ENCODE results near the gene IQCK.
A peak's percentile ranks its signal among the peaks of the same experiment; 100 is the strongest.
"Not testable (repeated sequence)": the region's sequence is repeated elsewhere in the genome, so short reads cannot be mapped to it uniquely, and the experiment has no call there.

Gene IQCK

DNA sequence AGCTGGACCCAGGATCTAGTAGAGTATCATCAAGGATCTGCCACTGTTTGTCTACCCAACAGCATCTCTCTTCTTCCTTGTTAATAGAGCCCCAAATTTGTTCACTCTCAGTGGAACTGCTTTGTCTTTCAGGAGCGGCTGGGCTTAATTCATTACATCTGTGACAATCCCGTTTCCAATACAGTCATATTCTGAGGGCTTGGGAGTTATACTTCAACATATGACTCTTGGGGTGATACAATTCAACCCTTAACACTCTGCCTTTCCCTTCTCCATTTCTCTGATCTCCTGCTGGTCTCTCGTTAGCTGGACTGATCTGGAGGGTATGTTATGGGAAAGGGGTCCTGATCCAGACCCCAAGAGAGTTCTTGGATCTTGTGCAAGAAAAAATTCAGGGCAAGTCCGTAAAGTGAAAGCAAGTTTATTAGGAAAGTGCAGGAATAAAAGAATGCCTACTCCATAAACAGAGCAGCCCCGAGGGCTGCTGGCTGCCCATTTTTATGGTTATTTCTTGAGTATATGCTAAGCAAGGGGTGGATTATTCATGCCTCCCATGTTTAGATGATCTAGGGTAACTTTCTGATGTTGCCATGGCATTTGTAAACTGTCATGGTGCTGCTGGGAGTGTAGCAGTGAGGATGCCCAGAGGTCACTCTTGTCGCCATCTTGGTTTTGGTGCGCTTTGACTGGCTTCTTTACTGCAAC is 42.4 kb downstream of the IQCK start:
- DNase-seq, result no peak

DNA sequence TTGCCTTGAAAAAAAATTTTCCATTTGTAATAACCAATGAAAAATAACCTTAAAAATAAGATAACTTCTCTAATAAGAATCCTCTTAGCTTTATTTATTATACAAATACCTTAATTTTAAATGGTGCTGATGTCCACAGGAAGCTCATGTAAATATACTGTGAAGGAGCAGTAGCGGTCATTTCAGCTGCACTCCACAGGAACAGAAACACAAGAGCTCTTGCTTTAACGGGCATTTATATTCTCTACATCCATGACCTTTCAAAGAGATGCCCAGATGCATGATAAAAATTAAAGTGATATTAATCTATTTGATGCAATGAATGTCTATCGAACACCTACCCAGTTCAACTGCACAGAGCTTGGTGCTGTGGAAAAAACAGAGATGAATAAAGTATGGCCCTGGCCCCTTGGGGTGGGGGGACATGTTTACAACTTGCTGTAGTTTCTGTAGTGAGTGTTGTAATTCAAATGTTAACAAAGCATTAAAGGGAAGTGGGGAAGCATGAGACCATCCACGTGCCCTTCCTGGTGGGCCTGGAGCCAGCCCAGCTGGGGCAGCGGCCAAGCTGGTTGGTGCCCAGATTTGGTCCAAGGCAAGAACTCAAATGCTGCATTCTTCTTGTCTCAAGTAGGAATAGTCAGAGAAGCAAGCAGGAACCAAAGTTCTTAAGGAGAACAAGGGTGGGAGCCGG is 47.9 kb downstream of the IQCK start:
- peak; percentile 57 for DNase-seq

- no peak for DNase-seq
These were observed 48.4 kb downstream of the IQCK start for GRCh38 chr16:19766554-19766884.

- no peak for DNase-seq
These were observed 48.9 kb downstream of the IQCK start for GRCh38 chr16:19766988-19767387.

DNA sequence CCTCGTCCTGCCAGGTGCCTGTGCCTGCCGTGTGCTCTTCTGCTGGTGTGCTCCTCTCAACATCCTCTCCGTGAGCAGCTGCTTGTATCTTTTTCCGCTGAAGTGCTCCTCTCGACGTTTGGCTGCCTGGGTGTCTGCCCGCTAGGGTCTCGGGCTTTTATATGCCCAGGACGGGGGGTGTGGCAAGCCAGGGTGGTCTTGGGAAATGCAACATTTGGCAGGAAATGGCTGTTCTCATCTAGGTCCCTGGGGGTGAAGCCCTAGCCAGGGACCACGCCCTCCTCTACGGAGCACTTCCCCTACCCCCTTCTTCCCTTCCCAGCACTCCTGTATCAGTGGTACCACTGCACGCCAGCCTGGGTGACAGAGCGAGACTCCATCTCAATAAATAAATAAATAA is 49.4 kb downstream of the IQCK start:
- no peak for DNase-seq

- no peak for DNase-seq
These were observed 51.2 kb downstream of the IQCK start for GRCh38 chr16:19769239-19769638.

- no peak for DNase-seq
These were observed 53.0 kb downstream of the IQCK start for GRCh38 chr16:19771040-19771439.

- no peak for DNase-seq
These were observed 53.7 kb downstream of the IQCK start for GRCh38 chr16:19771796-19772195.

DNA sequence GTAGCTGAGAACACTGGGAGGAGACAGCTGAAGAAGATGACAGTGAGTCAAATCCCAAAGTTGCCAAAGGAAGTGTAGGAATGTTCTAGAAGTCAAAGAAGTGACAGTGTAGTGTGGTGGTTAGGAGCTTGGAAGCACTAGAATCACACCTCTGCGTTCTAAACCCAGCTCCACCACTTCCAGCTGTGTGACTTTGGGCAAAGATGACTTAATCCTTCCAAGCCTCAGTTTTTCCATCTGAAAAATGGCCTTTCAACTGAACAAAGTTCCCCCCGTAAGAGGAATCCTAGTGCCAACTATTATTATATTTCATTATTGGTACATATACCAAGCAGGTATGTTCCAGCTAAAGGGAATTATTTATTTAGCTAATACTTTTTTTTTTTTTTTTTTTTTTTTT is 56.0 kb downstream of the IQCK start:
- DNase-seq, result no peak

GRCh38 chr16:19776147-19776546 is 58.1 kb downstream of the IQCK start:
- DNase-seq, result no peak

DNA sequence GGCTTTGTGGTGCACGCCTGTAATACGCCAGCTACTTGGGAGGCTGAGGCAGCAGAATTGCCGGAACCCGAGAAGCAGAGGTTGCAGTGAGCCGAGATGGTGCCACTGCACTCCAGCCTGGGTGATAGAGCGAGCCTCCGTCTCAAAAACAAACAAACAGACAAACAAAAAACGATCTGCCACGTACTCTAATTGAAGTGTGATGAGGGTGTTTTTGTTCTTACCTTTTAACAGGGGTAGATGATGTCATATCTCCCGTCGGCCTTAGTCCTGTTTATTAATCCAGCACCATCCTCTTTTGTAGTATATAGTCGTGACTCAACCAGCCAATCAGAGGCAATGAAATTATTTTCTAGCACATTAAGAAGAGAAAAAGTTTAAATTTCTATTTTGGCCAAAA is 58.5 kb downstream of the IQCK start:
- DNase-seq, result no peak

DNA sequence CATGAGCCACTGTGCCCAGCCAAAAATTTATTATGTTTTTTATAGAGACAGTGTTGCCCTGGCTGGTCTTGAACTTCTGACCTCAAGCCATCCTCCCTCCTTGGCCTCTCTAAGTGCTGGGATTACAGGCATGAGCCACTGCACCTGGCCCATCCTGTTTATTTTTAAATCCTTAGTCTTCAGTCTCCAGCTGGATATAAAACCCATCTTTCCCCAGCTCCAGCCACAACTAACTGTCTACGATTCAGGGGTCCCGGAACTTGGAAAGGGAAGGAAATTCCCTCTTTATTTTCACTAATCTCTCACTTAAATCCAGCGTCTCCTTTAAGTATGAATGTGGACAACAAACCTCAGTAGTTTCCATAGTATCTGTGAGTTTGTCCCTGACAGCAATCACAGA is 62.2 kb downstream of the IQCK start:
- DNase-seq, result no peak

DNA sequence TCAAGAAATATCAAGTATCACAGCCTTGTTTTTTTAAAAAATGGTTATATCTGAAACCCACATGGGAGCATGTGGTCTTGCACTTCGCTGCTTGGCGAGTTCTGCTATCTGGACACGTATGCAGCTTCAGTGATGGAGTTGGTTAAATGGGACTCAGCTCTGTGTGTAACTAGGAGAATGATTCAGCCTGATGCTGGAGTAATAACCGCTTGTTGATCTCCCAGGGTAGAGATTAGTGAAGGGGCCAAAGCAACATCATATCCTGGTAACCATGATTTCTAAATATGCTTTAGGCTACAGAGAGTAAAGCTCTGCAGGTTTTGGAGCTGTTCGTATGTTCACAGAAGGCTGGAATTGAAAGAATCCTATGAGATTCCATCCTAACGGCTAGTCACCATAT is 63.2 kb downstream of the IQCK start:
- DNase-seq, result no peak

GRCh38 chr16:19783363-19784182 is 65.5 kb downstream of the IQCK start:
- DNase-seq, result no peak

DNA sequence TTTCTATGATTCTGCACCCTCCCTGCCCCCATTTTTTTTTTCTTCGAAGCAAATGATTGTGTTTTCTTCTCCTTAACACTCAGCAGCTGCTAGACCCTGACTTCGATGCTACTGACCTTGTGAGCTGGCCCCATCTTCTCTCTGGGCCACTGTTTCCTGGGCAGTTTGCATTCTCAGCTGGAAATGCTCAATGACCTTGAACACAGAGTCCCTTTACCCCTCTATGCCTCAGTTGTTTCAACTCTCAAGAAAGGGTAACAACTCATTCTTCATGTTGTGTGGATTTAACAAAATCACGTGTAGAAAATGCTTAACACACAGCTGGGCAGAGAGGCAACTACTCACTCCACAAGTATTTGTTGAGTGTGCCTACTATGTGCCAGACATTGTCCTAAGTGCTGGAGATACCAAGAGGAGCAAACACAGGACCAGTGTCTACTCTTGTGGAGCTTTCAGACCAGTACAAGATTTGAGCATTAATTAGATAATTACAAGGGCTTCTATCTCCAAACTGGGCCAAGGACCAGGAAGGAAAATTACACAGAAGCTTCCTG is 66.2 kb downstream of the IQCK start:
- DNase-seq, result no peak

- no peak for DNase-seq
These were observed 67.0 kb downstream of the IQCK start for GRCh38 chr16:19785081-19785480.

DNA sequence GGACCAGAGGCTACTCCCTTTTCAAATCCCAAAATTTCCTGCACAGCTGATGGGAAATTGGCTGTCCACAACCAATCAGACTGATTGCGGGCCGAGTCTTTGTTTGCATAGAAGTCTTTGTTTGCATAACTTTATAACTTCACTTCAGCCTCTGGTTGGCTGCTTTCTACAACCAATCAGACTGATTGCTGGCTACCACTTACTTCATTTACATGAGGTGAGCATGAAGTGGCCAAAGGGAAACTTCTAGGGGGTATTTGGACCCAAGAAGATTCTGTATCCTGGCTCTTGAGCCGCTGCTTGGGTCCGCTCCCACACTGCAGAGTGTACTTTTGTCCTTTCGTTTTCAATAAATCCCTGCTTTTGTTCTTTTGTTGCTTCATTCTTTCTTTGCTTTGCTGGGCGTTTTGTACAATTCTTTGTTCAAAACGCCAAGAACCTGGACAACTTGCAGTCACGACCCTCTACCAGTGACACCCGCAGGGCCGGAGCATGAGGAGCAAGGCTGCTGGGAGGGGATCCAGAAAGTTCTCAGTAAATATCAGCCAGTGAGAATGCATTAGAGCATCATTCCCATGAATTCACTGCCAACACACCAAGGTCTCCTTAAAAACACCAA is 67.5 kb downstream of the IQCK start:
- DNase-seq, result no peak

- DNase-seq, result not testable (repeated sequence)
These were observed 83.3 kb downstream of the IQCK start for GRCh38 chr16:19801369-19801768.

DNA sequence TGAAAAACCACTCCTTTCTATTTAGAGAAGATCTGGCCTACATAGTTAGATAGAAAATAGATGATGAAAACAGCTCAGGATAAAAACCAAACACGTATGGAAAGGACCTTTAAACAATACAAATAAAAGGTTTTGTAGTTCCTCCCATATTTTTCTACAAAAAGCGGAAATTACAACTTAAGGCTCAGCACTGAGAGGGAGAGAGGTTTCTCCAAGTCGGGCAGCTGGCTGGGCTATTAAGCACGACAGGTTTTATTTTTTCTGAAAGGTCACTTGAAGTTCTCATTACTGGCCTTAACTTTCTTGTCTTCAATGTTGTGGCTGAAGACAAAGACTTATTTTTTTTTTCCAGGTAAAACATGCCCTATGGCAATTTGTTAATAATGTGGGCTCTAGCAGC is 83.8 kb downstream of the IQCK start:
- not testable (repeated sequence) for DNase-seq

- DNase-seq, result no peak
These were observed 84.5 kb downstream of the IQCK start for GRCh38 chr16:19802612-19803011.

GRCh38 chr16:19804538-19805323 is 86.7 kb downstream of the IQCK start:
- DNase-seq, result peak; percentile 43

DNA sequence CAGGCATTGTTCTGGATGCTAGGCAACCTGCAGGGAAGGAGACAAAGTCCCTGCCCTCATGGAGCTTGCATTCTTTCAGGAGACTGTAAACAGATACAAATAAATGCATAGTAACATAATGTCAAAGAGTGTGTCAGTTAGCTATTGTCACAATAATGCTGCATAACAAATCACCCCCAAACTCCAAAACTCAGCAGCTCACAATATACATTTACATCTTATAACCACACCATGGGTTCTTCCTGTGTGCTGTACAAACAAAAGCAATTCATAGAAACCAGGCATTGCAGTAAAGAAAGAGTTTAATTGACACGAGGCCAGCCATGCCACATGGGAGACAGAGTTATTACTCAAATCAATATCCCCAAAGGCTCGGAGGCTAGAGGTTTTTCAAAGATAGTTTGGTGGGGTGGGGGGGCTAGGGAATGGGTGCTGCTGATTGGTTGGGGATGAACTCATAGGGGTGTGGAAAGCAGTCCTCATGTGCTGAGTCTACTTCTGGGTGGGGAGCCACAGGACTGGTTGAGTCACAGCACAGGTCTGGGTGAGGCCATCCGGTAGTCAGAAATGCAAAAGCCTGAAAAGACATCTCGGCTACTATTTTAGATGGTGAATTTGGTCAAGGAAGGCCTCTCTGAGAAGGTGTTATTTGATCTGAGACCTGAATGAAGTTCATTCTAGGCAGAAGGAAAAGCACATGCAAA is 87.5 kb downstream of the IQCK start:
- no peak for DNase-seq
